ENCODE measurements around the gene PBX2. TPM values are rescaled to one million over a fixed set of nuclear protein-coding genes. Genes with fewer than 3 reads are reported as not detected.

PBX2 gene
- total and polyA plus RNA-seq, 2 of the 4 experiments (the other 2 are of a cell fraction) = 17.7 to 56.8 TPM

DNA sequence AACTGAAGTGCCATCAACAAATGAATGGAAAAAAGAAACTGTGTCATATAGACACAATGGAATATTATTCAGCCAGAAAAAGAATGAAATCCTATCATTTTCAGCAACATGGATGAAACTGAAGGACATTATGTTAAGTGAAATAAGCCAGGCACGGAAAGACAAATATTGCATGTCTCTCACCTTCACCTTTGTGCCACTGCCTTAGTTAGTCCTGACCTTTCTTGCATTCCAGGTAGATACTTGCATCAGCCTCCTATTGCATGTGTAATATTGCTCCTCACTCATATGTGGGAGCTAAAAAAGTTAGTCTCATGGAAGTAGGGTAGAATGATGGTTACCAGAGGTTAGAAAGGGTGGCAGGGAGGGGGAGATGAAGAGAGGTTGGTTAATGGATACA lies 19.0 kb upstream of the PBX2 start:
- no TSS peak for BruUV-seq (replicated peaks)
- ChIA-PET CTCF (no interaction called here), POLR2A (ENCODE audit: unreplicated experiment) (interaction anchor here (0.7 kb wide), 1 partner anchor 14 kb away, joined by 15 read pairs; no protein-coding TSS in a partner anchor)
- no peak overlapping the region for H2BK5ac ChIP-seq (ENCODE audit: low read depth, low read length, poor library complexity, severe bottlenecking)
- no peak overlapping the region for H4K5ac ChIP-seq (ENCODE audit: low read depth, low read length)
- no peak overlapping the region for H2AFZ ChIP-seq (replicated peaks; ENCODE audit: low read length, poor library complexity)
- no peak overlapping the region for H2BK120ac ChIP-seq (ENCODE audit: low read depth, low read length)
- no peak for ATAC-seq (ENCODE audit: low read depth)
- H3K4me2 ChIP-seq (ENCODE audit: low read depth, low read length) = no peak overlapping the region
- TF ChIP-seq BHLHE40 (IDR thresholded peaks at IDR 0.05; ENCODE audit: low read depth, low read length) = no peak
- TF ChIP-seq RAD21 (IDR thresholded peaks at IDR 0.05; ENCODE audit: low read length) = no peak
- no peak for TF ChIP-seq CHD1 (IDR thresholded peaks at IDR 0.05; ENCODE audit: low read depth, low read length)
- no peak for TF ChIP-seq MXI1 (IDR thresholded peaks at IDR 0.05; ENCODE audit: borderline replicate concordance, low read depth, low read length)
- TF ChIP-seq MAZ (IDR thresholded peaks at IDR 0.05; ENCODE audit: borderline replicate concordance, low read depth, low read length) = no peak
- no peak for TF ChIP-seq MAFK (IDR thresholded peaks at IDR 0.05; ENCODE audit: low read depth, low read length)
- TF ChIP-seq USF2 (IDR thresholded peaks at IDR 0.05; ENCODE audit: low read depth, low read length) = no peak
- TF ChIP-seq RFX5 (IDR thresholded peaks at IDR 0.05; ENCODE audit: low read depth, low read length) = no peak
- no peak for TF ChIP-seq ELK1 (IDR thresholded peaks at IDR 0.05; ENCODE audit: borderline replicate concordance, low read depth, low read length)
- TF ChIP-seq CTCF (conservative IDR thresholded peaks at IDR 0.05; ENCODE audit: low read depth, low read length) = no peak
- no peak for TF ChIP-seq CEBPB (IDR thresholded peaks at IDR 0.05; ENCODE audit: low read depth, low read length)
- no peak for TF ChIP-seq RCOR1 (IDR thresholded peaks at IDR 0.05; ENCODE audit: insufficient replicate concordance, low read length)
- no peak for TF ChIP-seq FOS (IDR thresholded peaks at IDR 0.05; ENCODE audit: low read depth, low read length)
- TF ChIP-seq POLR2A (IDR thresholded peaks at IDR 0.05; ENCODE audit: low read depth, low read length) = no peak
- TF ChIP-seq NFE2L2 (IDR thresholded peaks at IDR 0.05; ENCODE audit: low read depth, low read length) = no peak
- no peak for TF ChIP-seq SMC3 (IDR thresholded peaks at IDR 0.05; ENCODE audit: low read depth, low read length)
- dilution Hi-C loops (cut with HindIII; ENCODE audit: low sequenced_read_pairs, unreplicated experiment) (no loop called here), intact Hi-C loops (cut with micrococcal nuclease) (no loop called here), in situ Hi-C loops (cut with MboI; ENCODE audit: low sequenced_read_pairs) (no loop called here)
- H3K36me3 ChIP-seq (ENCODE audit: control insufficient read depth, insufficient read depth, low read length) = no peaks in the 10 kb centered on the region
- no peak overlapping the region for H2AK5ac ChIP-seq (ENCODE audit: low read depth, low read length)
- no peak overlapping the region for H2AK9ac ChIP-seq (replicated peaks; ENCODE audit: low read depth, low read length, poor library complexity)
- H3K18ac ChIP-seq (ENCODE audit: low read depth, low read length) = no peak overlapping the region
- H3K4ac ChIP-seq (ENCODE audit: low read depth, low read length) = no peak overlapping the region
- H3K79me1 ChIP-seq (ENCODE audit: low read depth in 1 of 2, low read length in 2 of 2) = no peaks in the 10 kb centered on the region
- H3K9me3 ChIP-seq (ENCODE audit: control insufficient read depth, insufficient read depth, low read length) = no peaks in the 10 kb centered on the region
- H3K4me3 ChIP-seq (ENCODE audit: insufficient read depth, low read depth, low read length) = no peak overlapping the region
- H2BK20ac ChIP-seq (ENCODE audit: low read depth, low read length) = no peak overlapping the region
- H3K27ac ChIP-seq (ENCODE audit: insufficient read depth, low read length) = no peak overlapping the region
- WGBS, 2 experiments (ENCODE audit: extremely low coverage in 2 of 2, insufficient read length in 1 of 2) = no CpG with 5 or more reads among the region's 1 CpG
- H3K14ac ChIP-seq (replicated peaks; ENCODE audit: low read depth, low read length) = no peak overlapping the region
- no peak overlapping the region for H3K9ac ChIP-seq (ENCODE audit: low read depth, low read length)
- no peak overlapping the region for H3K23ac ChIP-seq (ENCODE audit: low read depth, low read length)
- H3K27me3 ChIP-seq (ENCODE audit: control insufficient read depth, insufficient read depth, low read length) = peaks cover 6% of the 10 kb centered on the region; the same call in 1 of the 2 replicates
- no peak for DNase-seq
- no peaks in the 10 kb centered on the region for H3K4me1 ChIP-seq (ENCODE audit: control insufficient read depth, insufficient read depth, low read length)
- H4K8ac ChIP-seq (ENCODE audit: low read depth in 2 of 2, low read length in 2 of 2) = no peak overlapping the region
- no peaks in the 10 kb centered on the region for H3K9me1 ChIP-seq (ENCODE audit: insufficient read depth, low read length)
- no peak overlapping the region for H2BK15ac ChIP-seq (ENCODE audit: low read depth, low read length)
- no peak overlapping the region for H3K56ac ChIP-seq (ENCODE audit: extremely low read depth, insufficient read depth, low read length)
- no peak overlapping the region for H4K91ac ChIP-seq (ENCODE audit: insufficient read depth, low read depth, low read length)
- no peaks in the 10 kb centered on the region for H4K20me1 ChIP-seq (ENCODE audit: insufficient read depth, low read length)
